Colonic mucosa (tissue), 4 donors: ENCODE data around the gene DNAH2. TPM values are rescaled to one million over a fixed set of nuclear protein-coding genes. Genes with fewer than 3 reads are reported as not detected.

Experiments used
- DNase-seq: peaks from one replicate; pipeline ENCODE4 v3.0.0-alpha.2; 2020
- H3K27ac ChIP-seq: fragments of 200-600 bp; one replicate; pipeline ENCODE4 v1.8.0; 2021
- H3K27me3 ChIP-seq: fragments of 200-600 bp; one replicate; pipeline ENCODE4 v1.8.0; 2021
- H3K36me3 ChIP-seq: fragments of 200-600 bp; one replicate; pipeline ENCODE4 v1.8.0; 2021
- H3K4me1 ChIP-seq: fragments of 200-600 bp; one replicate; pipeline ENCODE4 v1.8.0; 2021; ENCODE audit warnings: mild to moderate bottlenecking
- H3K4me3 ChIP-seq: fragments of 200-600 bp; one replicate; pipeline ENCODE4 v1.8.0; 2021
- H3K9ac ChIP-seq, 2 donors: one replicate each; pipeline ENCODE4 v1.7.0; 2013; ENCODE audit warnings: control low read depth in 2 of 2, low read depth in 2 of 2, low read length in 2 of 2
- H3K9me3 ChIP-seq: fragments of 200-600 bp; one replicate; pipeline ENCODE4 v1.8.0; 2021
- CTCF ChIP-seq: fragments of 200-600 bp; IDR thresholded peaks from one replicate; pipeline ENCODE4 v1.8.0; 2022; ENCODE audit warnings: antibody characterized with exemption, mild to moderate bottlenecking
- intact Hi-C: fragments of 100-400 bp; cut with DNase I; formaldehyde crosslinking; loops from one replicate; pipeline ENCODE4 v1.14.1; 2022
- total RNA-seq, 2 donors: library from RNA; stranded (reverse); fragmentation: NEBNext Ultra II Directional in 1 of 2; extraction: Animal tissue kit (Norgen Biotek cat#: 25700) in 1 of 2; gene quantifications; one replicate each; pipeline ENCODE4 v1.2.1, GENCODE V29; 2021
- donor health status: healthy.
- donor health status: DM: no; HTN: no; CAD: no.
- donor health status: DM: no; HTN: no; CAD: no.

Gene DNAH2
- total RNA-seq, 2 donors from 2014 or later: 0.32 to 0.62 TPM

- no peaks in the 10 kb centered on the region for H3K36me3 ChIP-seq
- H3K9me3 ChIP-seq: no peaks in the 10 kb centered on the region
- H3K4me1 ChIP-seq: peaks cover 11% of the 10 kb centered on the region
- peak; percentile 95 for DNase-seq
- H3K4me3 ChIP-seq: peak within 1 kb of the TSS; percentile 76
- H3K27ac ChIP-seq: peak within 1 kb of the TSS; percentile 97
- H3K27me3 ChIP-seq: no peaks in the 10 kb centered on the region
- no peak for TF ChIP-seq CTCF
- intact Hi-C loops: loop anchor here (5.0 kb wide), 1 partner anchor 55 kb away; the partner anchor contains the start of gene SHBG
- peak within 1 kb of the TSS; percentile 82 to 100 for H3K9ac ChIP-seq
Measured at GRCh38 chr17:7687072-7687907, 30.3 kb upstream of the DNAH2 start, which contains the start of gene TP53. Gene TP53 (minus strand): TSS chr17:7687490. CDS start chr17:7676594, 10,896 bp downstream.

- DNase-seq: peak; percentile 99
- Histone ChIP-seq H3K27me3 (no peaks in the 10 kb centered on the region), H3K9ac (peak within 1 kb of the TSS; percentile 82 to 100), H3K4me3 (peak within 1 kb of the TSS; percentile 76), H3K4me1 (peaks cover 11% of the 10 kb centered on the region), H3K9me3 (no peaks in the 10 kb centered on the region), H3K27ac (peak within 1 kb of the TSS; percentile 97), H3K36me3 (no peaks in the 10 kb centered on the region)
- peak; percentile 100 for TF ChIP-seq CTCF
- intact Hi-C loops: loop anchor here (5.0 kb wide), 1 partner anchor 56 kb away; the partner anchor contains the start of gene SHBG
Measured at GRCh38 chr17:7687908-7688807, 29.4 kb upstream of the DNAH2 start, which contains the start of gene WRAP53. Gene WRAP53 (plus strand): TSS chr17:7688477. CDS start chr17:7688649, 172 bp downstream.

GRCh38 chr17:7688808-7689316 is 28.7 kb upstream of the DNAH2 start:
- DNase-seq: no peak
- intact Hi-C loops: loop anchor here (5.0 kb wide), 1 partner anchor 57 kb away; the partner anchor contains the start of gene SHBG

GRCh38 chr17:7695586-7695985 is 22.0 kb upstream of the DNAH2 start:
- H3K4me1 ChIP-seq: no peaks in the 10 kb centered on the region
- H3K36me3 ChIP-seq: no peaks in the 10 kb centered on the region
- TF ChIP-seq CTCF: no peak
- no peak overlapping the region for H3K27ac ChIP-seq
- H3K9me3 ChIP-seq: no peaks in the 10 kb centered on the region
- DNase-seq: no peak
- intact Hi-C loops: no loop called here
- H3K27me3 ChIP-seq: no peaks in the 10 kb centered on the region
- H3K4me3 ChIP-seq: no peak overlapping the region
- no peak overlapping the region for H3K9ac ChIP-seq

More at GRCh38 chr17:7688808-7689316, 28.7 kb upstream of the DNAH2 start:
- peak overlapping the region; percentile 97 for H3K27ac ChIP-seq
- H3K27me3 ChIP-seq: no peaks in the 10 kb centered on the region
- TF ChIP-seq CTCF: no peak
- peak overlapping the region; percentile 76 for H3K4me3 ChIP-seq
- peak overlapping the region; percentile 82 to 100 for H3K9ac ChIP-seq
- H3K9me3 ChIP-seq: no peaks in the 10 kb centered on the region
- peaks cover 11% of the 10 kb centered on the region for H3K4me1 ChIP-seq
- H3K36me3 ChIP-seq: no peaks in the 10 kb centered on the region
